ENCODE data around the gene ST6GALNAC5. TPM values are rescaled to one million over a fixed set of nuclear protein-coding genes. Genes with fewer than 3 reads are reported as not detected.

The ST6GALNAC5 gene
- total RNA-seq, 3 donors from 2014 or later = 0.48 to 53.4 (median 15.4) TPM

DNA sequence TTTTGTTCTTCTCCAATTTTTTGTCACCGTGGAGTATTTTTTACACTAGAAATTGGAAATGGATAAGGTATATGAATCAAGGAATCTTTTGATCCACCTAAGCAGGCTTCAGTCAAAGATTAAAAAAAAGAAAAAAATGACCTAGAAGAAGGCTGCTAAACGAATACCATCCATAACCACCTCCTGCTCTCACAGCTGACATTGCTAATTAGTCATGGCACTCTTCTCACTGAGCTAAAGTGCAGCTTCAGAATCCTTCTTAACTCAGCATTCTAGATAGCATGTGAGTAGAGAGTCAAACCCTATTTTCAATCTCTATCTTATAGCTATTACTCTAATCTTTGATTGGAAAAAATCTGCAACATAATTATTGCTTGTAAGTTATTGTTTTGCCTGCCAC, 40.2 kb upstream of the ST6GALNAC5 start:
- DNase-seq (ENCODE audit: low spot score in 2 of 2) = no peak
- no peak overlapping the region for H3K4me3 ChIP-seq
- H3K9me3 ChIP-seq = no peaks in the 10 kb centered on the region
- no peaks in the 10 kb centered on the region for H3K36me3 ChIP-seq
- intact Hi-C loops (cut with DNase I; ENCODE audit: low total_unique reads) = no loop called here
- no peak overlapping the region for H3K27ac ChIP-seq
- TF ChIP-seq POLR2AphosphoS5 (IDR thresholded peaks at IDR 0.05) = no peak
- TF ChIP-seq CTCF (IDR thresholded peaks at IDR 0.05) = no peak
- no peak for TF ChIP-seq POLR2A (IDR thresholded peaks at IDR 0.05)
- no peaks in the 10 kb centered on the region for H3K27me3 ChIP-seq
- no peaks in the 10 kb centered on the region for H3K4me1 ChIP-seq

- H3K27ac ChIP-seq = no peak overlapping the region
- H3K36me3 ChIP-seq = no peaks in the 10 kb centered on the region
- no peaks in the 10 kb centered on the region for H3K27me3 ChIP-seq
- H3K9me3 ChIP-seq = no peaks in the 10 kb centered on the region
- intact Hi-C loops (cut with DNase I; ENCODE audit: low total_unique reads) = no loop called here
- TF ChIP-seq POLR2A (IDR thresholded peaks at IDR 0.05) (no peak), CTCF (IDR thresholded peaks at IDR 0.05) (no peak), POLR2AphosphoS5 (IDR thresholded peaks at IDR 0.05) (no peak)
- H3K4me3 ChIP-seq = no peak overlapping the region
- H3K4me1 ChIP-seq = no peaks in the 10 kb centered on the region
- DNase-seq (ENCODE audit: low spot score in 2 of 2) = no peak
Measured at GRCh38 chr1:76830373-76830772, 36.9 kb upstream of the ST6GALNAC5 start.

- no peak overlapping the region for H3K4me3 ChIP-seq
- peak overlapping the region; percentile 80 for H3K27ac ChIP-seq
- no peaks in the 10 kb centered on the region for H3K4me1 ChIP-seq
- intact Hi-C loops (cut with DNase I; ENCODE audit: low total_unique reads) = no loop called here
- TF ChIP-seq CTCF (IDR thresholded peaks at IDR 0.05) = no peak
- no peak for TF ChIP-seq POLR2AphosphoS5 (IDR thresholded peaks at IDR 0.05)
- no peak for TF ChIP-seq POLR2A (IDR thresholded peaks at IDR 0.05)
- DNase-seq (ENCODE audit: low spot score in 2 of 2) = no peak
- H3K27me3 ChIP-seq = no peaks in the 10 kb centered on the region
- H3K9me3 ChIP-seq = no peaks in the 10 kb centered on the region
- H3K36me3 ChIP-seq = no peaks in the 10 kb centered on the region
Measured at GRCh38 chr1:76832521-76832920, 34.8 kb upstream of the ST6GALNAC5 start.

- no peaks in the 10 kb centered on the region for H3K9me3 ChIP-seq
- intact Hi-C loops (cut with DNase I; ENCODE audit: low total_unique reads) = no loop called here
- H3K27ac ChIP-seq = peak overlapping the region; percentile 80
- TF ChIP-seq POLR2AphosphoS5 (IDR thresholded peaks at IDR 0.05) = no peak
- no peak for TF ChIP-seq POLR2A (IDR thresholded peaks at IDR 0.05)
- no peak for TF ChIP-seq CTCF (IDR thresholded peaks at IDR 0.05)
- no peak for DNase-seq (ENCODE audit: low spot score in 2 of 2)
- H3K36me3 ChIP-seq = no peaks in the 10 kb centered on the region
- no peaks in the 10 kb centered on the region for H3K27me3 ChIP-seq
- no peak overlapping the region for H3K4me3 ChIP-seq
- no peaks in the 10 kb centered on the region for H3K4me1 ChIP-seq
Measured at GRCh38 chr1:76833151-76833550, 34.1 kb upstream of the ST6GALNAC5 start.

GRCh38 chr1:76833856-76834255, 33.4 kb upstream of the ST6GALNAC5 start:
- Histone ChIP-seq H3K27ac (peak overlapping the region; percentile 80), H3K4me3 (no peak overlapping the region), H3K27me3 (no peaks in the 10 kb centered on the region), H3K36me3 (no peaks in the 10 kb centered on the region), H3K9me3 (no peaks in the 10 kb centered on the region), H3K4me1 (no peaks in the 10 kb centered on the region)
- TF ChIP-seq CTCF (IDR thresholded peaks at IDR 0.05) (no peak), POLR2AphosphoS5 (IDR thresholded peaks at IDR 0.05) (no peak), POLR2A (IDR thresholded peaks at IDR 0.05) (no peak)
- no peak for DNase-seq (ENCODE audit: low spot score in 2 of 2)
- intact Hi-C loops (cut with DNase I; ENCODE audit: low total_unique reads) = no loop called here

All from breast epithelium (tissue), 4 donors.